ENCODE results near the gene TTC34.
"Not testable (repeated sequence)": the region's sequence is repeated elsewhere in the genome, so short reads cannot be mapped to it uniquely, and the experiment has no call there.

TTC34 gene

GRCh38 chr1:2810899-2811532 is 9.5 kb upstream of the TTC34 start:
- DNase-seq (ENCODE audit: low read depth): no peak

GRCh38 chr1:2810281-2810680 is 8.8 kb upstream of the TTC34 start:
- DNase-seq (ENCODE audit: low read depth): no peak

GRCh38 chr1:2809656-2810055 is 8.2 kb upstream of the TTC34 start:
- no peak for DNase-seq (ENCODE audit: low read depth)

GRCh38 chr1:2808831-2809605 is 7.5 kb upstream of the TTC34 start:
- DNase-seq (ENCODE audit: low read depth): no peak

GRCh38 chr1:2808386-2808705 is 6.9 kb upstream of the TTC34 start:
- DNase-seq (ENCODE audit: low read depth): no peak

GRCh38 chr1:2807678-2808385 is 6.3 kb upstream of the TTC34 start:
- DNase-seq (ENCODE audit: low read depth): no peak

GRCh38 chr1:2807036-2807435 is 5.5 kb upstream of the TTC34 start:
- DNase-seq (ENCODE audit: low read depth): no peak

- no peak for DNase-seq (ENCODE audit: low read depth)
Observed at GRCh38 chr1:2806591-2806990, 5.1 kb upstream of the TTC34 start.

GRCh38 chr1:2805801-2806430 is 4.4 kb upstream of the TTC34 start:
- DNase-seq (ENCODE audit: low read depth): no peak

GRCh38 chr1:2804628-2805351 is 3.3 kb upstream of the TTC34 start:
- DNase-seq (ENCODE audit: low read depth): no peak

GRCh38 chr1:2803931-2804627 is 2.6 kb upstream of the TTC34 start:
- no peak for DNase-seq (ENCODE audit: low read depth)

- DNase-seq (ENCODE audit: low read depth): no peak
Observed at GRCh38 chr1:2803086-2803930, 1.8 kb upstream of the TTC34 start.

- DNase-seq (ENCODE audit: low read depth): no peak
Observed at GRCh38 chr1:2802421-2802961, 998 bp upstream of the TTC34 start.

- DNase-seq (ENCODE audit: low read depth): no peak
Observed at GRCh38 chr1:2801046-2801445, 447 bp downstream of the TTC34 start.

GRCh38 chr1:2800664-2801045 is 838 bp downstream of the TTC34 start:
- DNase-seq (ENCODE audit: low read depth): no peak

- no peak for DNase-seq (ENCODE audit: low read depth)
Observed at GRCh38 chr1:2799811-2800663, 1.5 kb downstream of the TTC34 start.

- DNase-seq (ENCODE audit: low read depth): not testable (repeated sequence)
Observed at GRCh38 chr1:2798958-2799357, 2.5 kb downstream of the TTC34 start.

GRCh38 chr1:2797741-2798016 is 3.8 kb downstream of the TTC34 start:
- no peak for DNase-seq (ENCODE audit: low read depth)

GRCh38 chr1:2796890-2797740 is 4.4 kb downstream of the TTC34 start:
- no peak for DNase-seq (ENCODE audit: low read depth)
